ENCODE results near the gene ARSA.

ARSA gene

DNA sequence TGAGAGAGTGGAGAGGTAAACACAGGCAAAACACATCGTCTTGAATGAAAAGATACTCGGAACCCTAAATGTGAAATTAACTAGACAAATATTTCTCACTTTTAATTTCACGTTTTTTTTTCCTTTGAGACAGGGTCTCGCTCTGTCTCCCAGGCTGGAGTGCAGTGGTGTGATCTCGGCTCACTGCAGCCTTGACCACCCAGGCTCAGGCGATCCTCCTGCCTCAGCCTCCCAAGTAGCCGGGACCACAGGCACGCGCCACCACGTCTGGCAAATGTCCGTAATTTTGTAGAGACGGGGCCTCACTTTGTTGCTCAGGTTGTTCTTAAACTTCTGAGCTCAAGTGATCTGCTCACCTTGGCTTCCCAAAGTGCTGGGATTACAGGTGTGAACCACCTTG is 37.3 kb upstream of the ARSA start:
- TF ChIP-seq, protein P1, sequence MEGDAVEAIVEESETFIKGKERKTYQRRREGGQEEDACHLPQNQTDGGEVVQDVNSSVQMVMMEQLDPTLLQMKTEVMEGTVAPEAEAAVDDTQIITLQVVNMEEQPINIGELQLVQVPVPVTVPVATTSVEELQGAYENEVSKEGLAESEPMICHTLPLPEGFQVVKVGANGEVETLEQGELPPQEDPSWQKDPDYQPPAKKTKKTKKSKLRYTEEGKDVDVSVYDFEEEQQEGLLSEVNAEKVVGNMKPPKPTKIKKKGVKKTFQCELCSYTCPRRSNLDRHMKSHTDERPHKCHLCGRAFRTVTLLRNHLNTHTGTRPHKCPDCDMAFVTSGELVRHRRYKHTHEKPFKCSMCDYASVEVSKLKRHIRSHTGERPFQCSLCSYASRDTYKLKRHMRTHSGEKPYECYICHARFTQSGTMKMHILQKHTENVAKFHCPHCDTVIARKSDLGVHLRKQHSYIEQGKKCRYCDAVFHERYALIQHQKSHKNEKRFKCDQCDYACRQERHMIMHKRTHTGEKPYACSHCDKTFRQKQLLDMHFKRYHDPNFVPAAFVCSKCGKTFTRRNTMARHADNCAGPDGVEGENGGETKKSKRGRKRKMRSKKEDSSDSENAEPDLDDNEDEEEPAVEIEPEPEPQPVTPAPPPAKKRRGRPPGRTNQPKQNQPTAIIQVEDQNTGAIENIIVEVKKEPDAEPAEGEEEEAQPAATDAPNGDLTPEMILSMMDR (IDR thresholded peaks at IDR 0.05) = no peak

DNA sequence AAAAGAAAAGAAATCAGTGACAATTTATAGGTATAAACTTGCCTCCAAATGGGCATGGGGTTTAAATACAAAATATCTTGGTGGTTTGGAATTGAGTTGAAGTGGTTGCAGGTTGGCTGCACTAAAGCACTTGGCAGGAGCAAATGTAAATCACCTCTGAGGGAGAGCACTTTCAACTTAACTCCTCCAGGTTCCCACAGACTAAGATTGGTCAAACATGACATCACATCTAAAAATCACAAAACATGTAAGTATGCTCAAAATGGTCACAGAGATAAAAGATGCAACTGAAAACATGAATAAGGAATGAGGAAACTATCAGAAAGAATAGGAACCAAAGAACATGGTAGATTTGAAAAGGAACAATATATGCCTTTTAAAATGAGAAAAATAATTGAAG is 32.4 kb upstream of the ARSA start:
- TF ChIP-seq, protein P1 (IDR thresholded peaks at IDR 0.05) = no peak

DNA sequence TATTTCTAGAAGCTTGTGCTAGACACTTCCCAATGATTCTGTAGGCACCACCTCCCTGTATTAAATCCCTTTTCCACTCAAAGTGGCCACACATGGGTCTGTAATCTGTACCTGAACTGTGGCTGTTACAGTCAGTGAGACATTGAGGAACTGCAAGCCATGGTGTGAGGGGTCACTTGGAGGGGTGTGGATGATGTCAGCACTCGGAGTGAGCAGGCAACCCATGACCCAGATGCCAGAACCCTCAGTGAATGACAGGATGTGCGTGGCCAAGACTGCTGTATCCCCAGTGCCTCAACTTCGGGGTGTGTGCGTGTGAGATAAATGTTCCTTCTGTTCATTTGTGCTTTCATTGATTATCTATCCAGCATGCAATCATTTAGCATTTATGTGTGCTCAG is 30.0 kb upstream of the ARSA start:
- TF ChIP-seq, protein P1 (IDR thresholded peaks at IDR 0.05) = no peak

DNA sequence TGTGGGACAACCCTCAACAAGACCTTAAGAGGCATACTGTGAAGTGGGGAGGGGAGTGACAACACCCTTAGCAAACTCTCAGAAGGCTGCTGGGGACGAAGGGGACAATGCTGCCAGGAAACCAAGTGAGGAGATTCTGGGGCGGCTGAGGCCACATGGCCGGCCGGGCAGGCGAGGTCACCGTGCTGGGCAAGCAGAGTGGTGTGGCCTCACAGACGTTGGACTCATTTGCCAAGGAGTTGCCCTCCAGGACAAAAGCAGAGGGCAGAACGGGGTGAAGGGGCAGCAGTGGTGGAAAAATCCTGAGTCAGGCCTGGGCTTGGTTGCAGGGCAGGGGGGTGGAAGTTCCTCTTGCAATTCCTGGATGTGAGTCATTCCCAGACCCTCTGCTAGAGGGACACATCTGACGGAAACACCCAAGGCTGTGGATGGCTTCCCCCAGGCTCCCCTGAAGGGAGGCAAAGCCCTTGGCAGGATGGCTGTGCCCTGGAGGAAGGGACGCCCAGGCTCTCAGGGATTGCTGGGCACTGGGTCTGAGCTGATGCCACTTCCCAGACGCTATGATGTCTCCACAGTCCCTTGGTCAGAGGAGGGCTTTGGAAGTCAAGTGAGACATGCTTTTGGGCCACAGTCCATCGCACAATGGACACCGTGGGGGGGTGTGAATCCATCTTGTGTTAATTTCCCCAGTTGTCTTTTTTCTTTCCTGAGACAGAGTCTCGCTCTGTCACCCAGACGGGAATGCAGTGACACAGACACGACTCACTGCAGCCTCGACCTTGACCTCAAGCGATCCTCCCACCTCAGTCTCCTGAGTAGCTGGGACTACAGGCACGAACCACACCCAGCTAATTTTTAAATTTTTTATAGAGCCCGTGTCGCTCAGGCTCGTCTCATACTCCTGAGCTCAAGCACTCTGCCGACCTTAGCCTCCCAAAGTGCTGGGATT is 28.4 kb upstream of the ARSA start:
- TF ChIP-seq, protein P1 (IDR thresholded peaks at IDR 0.05) = no peak

DNA sequence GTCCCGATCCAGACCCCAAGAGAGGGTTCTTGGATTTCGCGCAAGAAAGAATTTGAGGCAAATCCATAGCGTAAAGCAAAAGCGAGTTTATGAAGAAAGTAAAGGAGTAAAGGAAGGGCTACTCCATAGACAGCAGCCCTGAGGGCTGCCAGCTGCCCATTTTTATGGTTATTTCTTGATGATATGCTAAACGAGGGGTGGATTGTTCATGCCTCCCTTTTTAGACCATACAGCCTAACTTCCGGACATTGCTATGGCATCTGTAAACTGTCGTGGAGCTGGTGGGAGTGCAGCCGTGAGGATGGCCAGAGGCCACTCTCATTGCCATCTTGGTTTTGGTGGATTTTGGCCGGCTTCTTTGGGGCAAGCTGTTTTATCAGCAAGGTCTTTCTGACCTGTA is 25.3 kb upstream of the ARSA start:
- TF ChIP-seq, protein P1 (IDR thresholded peaks at IDR 0.05) = no peak

DNA sequence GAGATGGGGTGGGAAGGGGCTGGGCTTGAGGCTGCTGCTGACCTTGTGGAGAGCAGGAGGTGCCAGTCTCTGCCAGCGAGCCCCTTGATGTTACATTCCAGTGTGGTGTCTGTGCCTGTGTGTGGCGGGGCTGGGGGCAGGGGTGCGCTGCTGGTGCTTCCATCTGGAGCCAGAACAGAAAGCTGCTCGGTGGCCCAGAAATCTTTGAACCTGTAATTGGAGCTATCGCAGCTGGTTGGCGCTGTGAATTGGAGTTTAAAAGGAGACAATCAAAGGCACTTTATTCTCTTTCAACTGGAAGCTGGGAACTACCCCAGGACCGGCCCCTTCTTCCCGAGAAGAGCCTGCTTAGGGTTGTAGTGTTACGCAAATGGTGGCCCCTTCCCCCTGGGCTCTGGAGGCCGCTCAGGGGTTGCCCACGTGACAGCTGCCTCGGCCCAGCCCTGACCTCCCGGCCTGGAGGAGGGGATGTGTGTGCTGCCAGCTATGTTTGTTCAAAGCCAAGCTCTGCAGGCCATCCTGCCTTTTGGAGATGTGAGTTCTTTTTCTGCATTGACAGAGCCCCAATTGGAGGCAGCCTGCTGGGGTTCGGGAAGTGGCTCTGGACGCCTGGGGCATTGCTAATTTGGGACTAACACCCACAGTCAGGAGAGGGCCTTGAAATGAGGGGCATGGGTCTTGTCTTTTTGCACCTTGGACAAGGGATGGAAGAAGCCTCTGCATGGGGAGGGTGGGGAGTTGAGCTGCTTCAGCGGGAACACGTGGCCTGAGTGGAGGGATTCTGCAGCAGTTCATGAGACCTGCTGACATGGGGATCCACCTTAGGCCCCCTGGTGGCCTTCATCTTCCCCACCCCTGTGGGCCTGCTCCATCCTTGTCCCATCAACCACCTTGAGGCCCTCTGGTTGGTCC is 14.0 kb upstream of the ARSA start:
- TF ChIP-seq, protein P1 (IDR thresholded peaks at IDR 0.05) = no peak

DNA sequence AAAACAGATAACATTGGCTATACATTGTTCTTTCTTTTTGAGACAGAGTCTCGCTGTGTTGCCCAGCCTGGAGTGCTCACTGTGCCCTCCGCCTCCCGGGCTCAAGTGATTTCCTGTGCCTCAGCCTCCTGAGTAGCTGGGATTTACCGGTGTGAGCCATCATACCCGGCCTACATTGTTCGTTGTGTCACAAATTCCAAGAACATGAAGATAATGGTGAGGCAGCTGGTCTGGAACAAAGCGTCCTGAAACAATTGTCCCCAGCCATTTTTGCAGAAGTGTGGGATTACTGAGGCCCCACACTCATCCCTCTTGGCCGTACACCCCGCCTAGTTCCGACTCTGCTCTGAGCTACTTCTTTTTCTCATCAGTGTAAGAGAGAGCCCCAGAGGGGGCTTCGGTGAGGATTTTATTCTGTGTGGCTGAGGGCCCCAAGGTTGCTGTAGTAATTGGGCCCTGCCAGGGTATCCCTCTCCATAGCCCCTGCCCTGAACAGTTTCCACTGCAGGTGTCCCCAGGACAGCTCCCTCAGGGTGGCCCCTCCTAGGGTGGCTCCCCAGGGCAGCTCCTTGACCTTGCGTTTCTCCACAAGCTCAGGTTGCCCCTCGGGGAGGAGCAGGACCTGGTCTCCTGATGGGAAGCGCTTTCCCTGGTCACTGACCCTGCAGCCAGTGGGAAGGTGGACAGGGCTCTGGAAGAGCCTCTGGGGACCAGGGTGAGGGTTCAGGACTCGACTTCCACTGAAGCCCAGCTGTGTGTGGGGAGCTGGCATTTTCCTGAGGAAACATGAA is 13.1 kb upstream of the ARSA start:
- TF ChIP-seq, protein P1 (IDR thresholded peaks at IDR 0.05) = no peak
